HG03060 (cell line): Measurements from ENCODE around the gene MRPS10.

Experiments used
- ATAC-seq: cut with Tn5 transposase; IDR thresholded peaks from one replicate; pipeline ENCODE4 v1.9.1; 2021; ENCODE audit warnings: low read depth, moderate number of reproducible peaks; ENCODE audit not compliant: unreplicated experiment

Gene MRPS10

GRCh38 chr6:42239736-42240375 lies 22.2 kb upstream of the MRPS10 start:
- ATAC-seq: no peak

- no peak for ATAC-seq
These were observed 21.7 kb upstream of the MRPS10 start for GRCh38 chr6:42239333-42239732.

- no peak for ATAC-seq
These were observed 20.2 kb upstream of the MRPS10 start for GRCh38 chr6:42237857-42238256.

GRCh38 chr6:42236682-42237473 lies 19.2 kb upstream of the MRPS10 start:
- ATAC-seq: peak; percentile 41

- peak; percentile 15 for ATAC-seq
These were observed 18.4 kb upstream of the MRPS10 start for GRCh38 chr6:42236030-42236429.

GRCh38 chr6:42232035-42232434 lies 14.4 kb upstream of the MRPS10 start:
- no peak for ATAC-seq

GRCh38 chr6:42230345-42231321 lies 13.0 kb upstream of the MRPS10 start:
- ATAC-seq: no peak

GRCh38 chr6:42229506-42230119 lies 12.0 kb upstream of the MRPS10 start:
- no peak for ATAC-seq

GRCh38 chr6:42228305-42228704 lies 10.6 kb upstream of the MRPS10 start:
- no peak for ATAC-seq

- ATAC-seq: no peak
These were observed 9.7 kb upstream of the MRPS10 start for GRCh38 chr6:42227173-42227850.

GRCh38 chr6:42226645-42227143 lies 9.0 kb upstream of the MRPS10 start:
- ATAC-seq: no peak

- no peak for ATAC-seq
These were observed 8.5 kb upstream of the MRPS10 start for GRCh38 chr6:42226161-42226611.

- ATAC-seq: no peak
These were observed 7.8 kb upstream of the MRPS10 start for GRCh38 chr6:42225419-42225818.

GRCh38 chr6:42225029-42225339 lies 7.3 kb upstream of the MRPS10 start:
- ATAC-seq: no peak

- peak; percentile 96 for ATAC-seq
These were observed 6.8 kb upstream of the MRPS10 start for GRCh38 chr6:42224222-42225028.

GRCh38 chr6:42222448-42222847 lies 4.8 kb upstream of the MRPS10 start:
- ATAC-seq: no peak

GRCh38 chr6:42221546-42221945 lies 3.9 kb upstream of the MRPS10 start:
- ATAC-seq: no peak

- no peak for ATAC-seq
These were observed 3.1 kb upstream of the MRPS10 start for GRCh38 chr6:42220807-42221206.

- no peak for ATAC-seq
These were observed 523 bp downstream of the MRPS10 start for GRCh38 chr6:42217157-42217518.
